ENCODE results near the gene VAC14. TPM values are rescaled to one million over a fixed set of nuclear protein-coding genes. Genes with fewer than 3 reads are reported as not detected.

VAC14 gene
- total and polyA plus RNA-seq, 2 experiments from 2014 or later = 27.1 to 32.4 TPM

- Histone ChIP-seq H3K27ac (no peak overlapping the region), H3K9me2 (ENCODE audit: insufficient read depth) (no peaks in the 10 kb centered on the region), H3K4me2 (ENCODE audit: unreplicated experiment) (no peak overlapping the region), H3K79me2 (ENCODE audit: insufficient read depth) (no peaks in the 10 kb centered on the region), H3K4me1 (ENCODE audit: insufficient read depth) (peaks cover 40% of the 10 kb centered on the region), H4K20me1 (ENCODE audit: insufficient read depth) (no peaks in the 10 kb centered on the region), H3K27me3 (replicated peaks; ENCODE audit: insufficient read depth) (no peaks in the 10 kb centered on the region), H3K9me3 (ENCODE audit: low read depth) (no peaks in the 10 kb centered on the region), H3K36me3 (ENCODE audit: low read depth) (no peaks in the 10 kb centered on the region), H3F3A (ENCODE audit: insufficient read depth) (peaks cover 14% of the 10 kb centered on the region), H2AFZ (no peak overlapping the region), H3K9ac (no peak overlapping the region), H3K4me3 (no peak overlapping the region)
- in situ Hi-C loops (cut with MboI) = no loop called here
- TF ChIP-seq EZH2 (IDR thresholded peaks at IDR 0.05; ENCODE audit: insufficient read depth, poor library complexity, severe bottlenecking) (no peak), EZH2phosphoT487 (IDR thresholded peaks at IDR 0.05; ENCODE audit: insufficient read depth, low read depth) (no peak)
- no peak for DNase-seq
- WGBS, 2 experiments (ENCODE audit: low coverage in 1 of 2, low lambda C conversion rate in 2 of 2, missing lambda C conversion rate in 2 of 2) = 90 to 99% methylated on average over 14 of the region's 14 CpGs
Measured at GRCh38 chr16:70711211-70712031, 89.5 kb downstream of the VAC14 start.

GRCh38 chr16:70710422-70711210, 90.3 kb downstream of the VAC14 start:
- 94 to 95% methylated on average over 24 to 31 of the region's 31 CpGs for WGBS, 2 experiments (ENCODE audit: low coverage in 1 of 2, low lambda C conversion rate in 2 of 2, missing lambda C conversion rate in 2 of 2)
- H3K9me3 ChIP-seq (ENCODE audit: low read depth) = no peaks in the 10 kb centered on the region
- no peaks in the 10 kb centered on the region for H3K9me2 ChIP-seq (ENCODE audit: insufficient read depth)
- H3F3A ChIP-seq (ENCODE audit: insufficient read depth) = peaks cover 14% of the 10 kb centered on the region
- H3K27me3 ChIP-seq (replicated peaks; ENCODE audit: insufficient read depth) = no peaks in the 10 kb centered on the region
- H3K4me2 ChIP-seq (ENCODE audit: unreplicated experiment) = no peak overlapping the region
- H3K36me3 ChIP-seq (ENCODE audit: low read depth) = no peaks in the 10 kb centered on the region
- no peak for TF ChIP-seq EZH2phosphoT487 (IDR thresholded peaks at IDR 0.05; ENCODE audit: insufficient read depth, low read depth)
- no peak for TF ChIP-seq EZH2 (IDR thresholded peaks at IDR 0.05; ENCODE audit: insufficient read depth, poor library complexity, severe bottlenecking)
- H3K4me1 ChIP-seq (ENCODE audit: insufficient read depth) = peaks cover 38% of the 10 kb centered on the region
- in situ Hi-C loops (cut with MboI) = no loop called here
- no peak overlapping the region for H3K4me3 ChIP-seq
- no peak overlapping the region for H2AFZ ChIP-seq
- H3K79me2 ChIP-seq (ENCODE audit: insufficient read depth) = no peaks in the 10 kb centered on the region
- H3K9ac ChIP-seq = no peak overlapping the region
- no peaks in the 10 kb centered on the region for H4K20me1 ChIP-seq (ENCODE audit: insufficient read depth)
- H3K27ac ChIP-seq = no peak overlapping the region
- no peak for DNase-seq

- 87 to 92% methylated on average over 7 of the region's 7 CpGs for WGBS, 2 experiments (ENCODE audit: low coverage in 1 of 2, low lambda C conversion rate in 2 of 2, missing lambda C conversion rate in 2 of 2)
- Histone ChIP-seq H4K20me1 (ENCODE audit: insufficient read depth) (no peaks in the 10 kb centered on the region), H3K4me3 (no peak overlapping the region), H3F3A (ENCODE audit: insufficient read depth) (peaks cover 14% of the 10 kb centered on the region), H3K79me2 (ENCODE audit: insufficient read depth) (no peaks in the 10 kb centered on the region), H3K27me3 (replicated peaks; ENCODE audit: insufficient read depth) (no peaks in the 10 kb centered on the region), H3K9me2 (ENCODE audit: insufficient read depth) (no peaks in the 10 kb centered on the region), H2AFZ (no peak overlapping the region), H3K9ac (no peak overlapping the region), H3K4me2 (ENCODE audit: unreplicated experiment) (no peak overlapping the region), H3K27ac (no peak overlapping the region), H3K36me3 (ENCODE audit: low read depth) (no peaks in the 10 kb centered on the region), H3K9me3 (ENCODE audit: low read depth) (no peaks in the 10 kb centered on the region), H3K4me1 (ENCODE audit: insufficient read depth) (peaks cover 41% of the 10 kb centered on the region)
- no peak for DNase-seq
- no peak for TF ChIP-seq EZH2 (IDR thresholded peaks at IDR 0.05; ENCODE audit: insufficient read depth, poor library complexity, severe bottlenecking)
- in situ Hi-C loops (cut with MboI) = no loop called here
Measured at GRCh38 chr16:70709942-70710341, 91.0 kb downstream of the VAC14 start.

- Histone ChIP-seq H3K79me2 (ENCODE audit: insufficient read depth) (no peaks in the 10 kb centered on the region), H3K27ac (no peak overlapping the region), H2AFZ (no peak overlapping the region), H3K9me2 (ENCODE audit: insufficient read depth) (no peaks in the 10 kb centered on the region), H4K20me1 (ENCODE audit: insufficient read depth) (no peaks in the 10 kb centered on the region), H3K4me1 (ENCODE audit: insufficient read depth) (peaks cover 41% of the 10 kb centered on the region), H3K4me2 (ENCODE audit: unreplicated experiment) (no peak overlapping the region), H3K9me3 (ENCODE audit: low read depth) (no peaks in the 10 kb centered on the region), H3K4me3 (no peak overlapping the region), H3K36me3 (ENCODE audit: low read depth) (no peaks in the 10 kb centered on the region), H3F3A (ENCODE audit: insufficient read depth) (peaks cover 10% of the 10 kb centered on the region; the same call in 1 of the 2 replicates), H3K27me3 (replicated peaks; ENCODE audit: insufficient read depth) (no peaks in the 10 kb centered on the region), H3K9ac (no peak overlapping the region)
- no peak for TF ChIP-seq EZH2 (IDR thresholded peaks at IDR 0.05; ENCODE audit: insufficient read depth, poor library complexity, severe bottlenecking)
- no peak for TF ChIP-seq EZH2phosphoT487 (IDR thresholded peaks at IDR 0.05; ENCODE audit: insufficient read depth, low read depth)
- WGBS, 2 experiments (ENCODE audit: low coverage in 1 of 2, low lambda C conversion rate in 2 of 2, missing lambda C conversion rate in 2 of 2) = 91 to 94% methylated on average over 5 of the region's 5 CpGs
- no peak for DNase-seq
- in situ Hi-C loops (cut with MboI) = no loop called here
Measured at GRCh38 chr16:70709457-70709856, 91.5 kb downstream of the VAC14 start.

Measured in GM23248 (cell line).